H1 (cell line): ENCODE results near the gene TTC31. TPM values are rescaled to one million over a fixed set of nuclear protein-coding genes. Genes with fewer than 3 reads are reported as not detected.

Experiments
- SUZ12 ChIP-seq: fragments of 200-600 bp; sonication (generic); IDR thresholded peaks from 2 replicates; pipeline ENCODE4 v1.6.1; 2012; ENCODE audit warnings: mild to moderate bottlenecking, inconsistent platforms, low read length, moderate library complexity, mixed read lengths
- polyA plus RNA-seq, 7 experiments: library from polyadenylated mRNA; depleted of rRNA in 3 of 7; stranded (reverse) in 5 of 7; unstranded in 2 of 7; fragments of >200 nt in 5 of 7; fragments of 200-250 nt in 2 of 7; gene quantifications; 1 replicate in 5 of 7; 2 replicates in 1 of 7; 4 replicates in 1 of 7; pipeline versions ENCODE4 v1.2.1 to v1.2.3, GENCODE V29; 2011 to 2013; ENCODE audit warnings: missing spikeins in 2 of 7, mixed read lengths in 2 of 7
- total RNA-seq: library from RNA; stranded (reverse); fragmentation: NEBNext Ultra II Directional; extraction: Animal tissue kit (Norgen Biotek cat#: 25700); gene quantifications from 2 replicates; pipeline ENCODE4 v1.2.1, GENCODE V29; 2021

The TTC31 gene
- total and polyA plus RNA-seq, 2 of the 8 experiments (the other 6 are each of a cell fraction or from before 2014, with no cell fraction given) = 28.8 to 29.9 TPM

- TF ChIP-seq SUZ12 = peak; percentile 21
These were observed 17.2 kb downstream of the TTC31 start (continued) for GRCh38 chr2:74499940-74500577.
